PC-3 (cell line): Measurements from ENCODE around the gene DNAJA3.

Source experiments
- EZH2 ChIP-seq: fragments of 300-600 bp; sonication (generic); IDR thresholded peaks from one replicate; pipeline ENCODE4 v1.6.1; 2017; ENCODE audit warnings: antibody characterized with exemption, mild to moderate bottlenecking, low read length; ENCODE audit not compliant: unreplicated experiment
- EZH2phosphoT487 ChIP-seq: fragments of 300-600 bp; sonication (generic); IDR thresholded peaks from 2 replicates; pipeline ENCODE4 v1.6.1; 2018; ENCODE audit warnings: mild to moderate bottlenecking, antibody characterized with exemption, low read length, borderline replicate concordance
- TF ChIP-seq, protein P1 (sequence below): fragments of 300-600 bp; sonication (generic); conservative IDR thresholded peaks from 2 replicates; pipeline ENCODE4 v1.5.1; 2017; ENCODE audit warnings: antibody characterized with exemption, low read depth, mild to moderate bottlenecking, low read length

DNA sequence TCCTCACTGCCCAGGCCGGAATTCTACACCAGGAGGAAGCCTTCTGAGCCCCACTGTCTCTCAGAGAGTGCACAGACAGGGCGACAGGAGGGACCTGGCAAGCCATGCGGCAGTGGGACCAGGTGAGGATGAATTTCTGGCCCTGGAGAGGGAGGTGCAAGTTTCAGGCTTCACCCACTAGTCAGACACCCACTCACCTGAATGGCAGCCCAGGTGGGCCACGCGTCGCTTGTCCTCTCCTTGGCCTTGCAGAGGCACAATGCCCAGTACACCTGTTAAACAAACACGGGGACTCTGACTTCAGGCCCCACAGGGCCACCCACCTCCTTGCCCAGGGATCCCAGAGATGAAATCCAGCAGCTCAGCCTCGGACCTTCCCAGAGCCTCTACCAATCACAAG, 13.5 kb upstream of the DNAJA3 start:
- TF ChIP-seq, protein P1, sequence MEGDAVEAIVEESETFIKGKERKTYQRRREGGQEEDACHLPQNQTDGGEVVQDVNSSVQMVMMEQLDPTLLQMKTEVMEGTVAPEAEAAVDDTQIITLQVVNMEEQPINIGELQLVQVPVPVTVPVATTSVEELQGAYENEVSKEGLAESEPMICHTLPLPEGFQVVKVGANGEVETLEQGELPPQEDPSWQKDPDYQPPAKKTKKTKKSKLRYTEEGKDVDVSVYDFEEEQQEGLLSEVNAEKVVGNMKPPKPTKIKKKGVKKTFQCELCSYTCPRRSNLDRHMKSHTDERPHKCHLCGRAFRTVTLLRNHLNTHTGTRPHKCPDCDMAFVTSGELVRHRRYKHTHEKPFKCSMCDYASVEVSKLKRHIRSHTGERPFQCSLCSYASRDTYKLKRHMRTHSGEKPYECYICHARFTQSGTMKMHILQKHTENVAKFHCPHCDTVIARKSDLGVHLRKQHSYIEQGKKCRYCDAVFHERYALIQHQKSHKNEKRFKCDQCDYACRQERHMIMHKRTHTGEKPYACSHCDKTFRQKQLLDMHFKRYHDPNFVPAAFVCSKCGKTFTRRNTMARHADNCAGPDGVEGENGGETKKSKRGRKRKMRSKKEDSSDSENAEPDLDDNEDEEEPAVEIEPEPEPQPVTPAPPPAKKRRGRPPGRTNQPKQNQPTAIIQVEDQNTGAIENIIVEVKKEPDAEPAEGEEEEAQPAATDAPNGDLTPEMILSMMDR: no peak
- TF ChIP-seq EZH2: no peak
- no peak for TF ChIP-seq EZH2phosphoT487
